AG09309 (cell line): ENCODE measurements around the gene BBS10.
"Not testable (repeated sequence)": the region's sequence is repeated elsewhere in the genome, so short reads cannot be mapped to it uniquely, and the experiment has no call there.

ENCODE experiments used
- DNase-seq: peaks from one replicate; pipeline ENCODE4 v3.0.0-alpha.2; 2010; ENCODE audit warnings: low read depth
- H3K4me3 ChIP-seq: 2 replicates; pipeline ENCODE4 v1.5.1; 2011; ENCODE audit warnings: mild to moderate bottlenecking, low read depth, low read length, moderate library complexity; ENCODE audit not compliant: control insufficient read depth
- TF ChIP-seq, protein P1 (sequence below): IDR thresholded peaks from 2 replicates; pipeline ENCODE4 v1.5.1; 2011; ENCODE audit warnings: mild to moderate bottlenecking, low read depth, low read length, inconsistent platforms; ENCODE audit not compliant: insufficient read depth, control insufficient read depth; ENCODE audit errors: missing control alignments

Gene BBS10

DNA sequence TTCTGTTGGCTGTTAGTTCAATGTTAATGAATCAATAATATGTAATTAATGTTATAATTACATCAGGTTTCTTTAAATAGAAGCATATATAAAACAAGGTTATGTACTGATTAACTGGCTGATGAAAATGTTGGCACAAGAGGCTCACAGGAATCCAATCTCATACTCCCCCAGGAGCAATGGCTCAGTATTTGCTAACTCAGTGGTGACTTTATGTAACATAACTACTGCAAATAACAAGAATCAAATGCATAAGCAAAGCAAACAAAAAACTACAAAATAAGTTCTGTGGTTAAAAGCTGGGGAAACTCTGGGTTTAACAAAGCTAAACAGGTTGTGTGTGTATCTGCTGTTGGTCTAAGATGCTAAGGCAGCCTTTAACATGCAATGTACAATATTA is 27.7 kb upstream of the BBS10 start:
- H3K4me3 ChIP-seq = no peak overlapping the region
- TF ChIP-seq, protein P1, sequence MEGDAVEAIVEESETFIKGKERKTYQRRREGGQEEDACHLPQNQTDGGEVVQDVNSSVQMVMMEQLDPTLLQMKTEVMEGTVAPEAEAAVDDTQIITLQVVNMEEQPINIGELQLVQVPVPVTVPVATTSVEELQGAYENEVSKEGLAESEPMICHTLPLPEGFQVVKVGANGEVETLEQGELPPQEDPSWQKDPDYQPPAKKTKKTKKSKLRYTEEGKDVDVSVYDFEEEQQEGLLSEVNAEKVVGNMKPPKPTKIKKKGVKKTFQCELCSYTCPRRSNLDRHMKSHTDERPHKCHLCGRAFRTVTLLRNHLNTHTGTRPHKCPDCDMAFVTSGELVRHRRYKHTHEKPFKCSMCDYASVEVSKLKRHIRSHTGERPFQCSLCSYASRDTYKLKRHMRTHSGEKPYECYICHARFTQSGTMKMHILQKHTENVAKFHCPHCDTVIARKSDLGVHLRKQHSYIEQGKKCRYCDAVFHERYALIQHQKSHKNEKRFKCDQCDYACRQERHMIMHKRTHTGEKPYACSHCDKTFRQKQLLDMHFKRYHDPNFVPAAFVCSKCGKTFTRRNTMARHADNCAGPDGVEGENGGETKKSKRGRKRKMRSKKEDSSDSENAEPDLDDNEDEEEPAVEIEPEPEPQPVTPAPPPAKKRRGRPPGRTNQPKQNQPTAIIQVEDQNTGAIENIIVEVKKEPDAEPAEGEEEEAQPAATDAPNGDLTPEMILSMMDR = no peak
- no peak for DNase-seq

DNA sequence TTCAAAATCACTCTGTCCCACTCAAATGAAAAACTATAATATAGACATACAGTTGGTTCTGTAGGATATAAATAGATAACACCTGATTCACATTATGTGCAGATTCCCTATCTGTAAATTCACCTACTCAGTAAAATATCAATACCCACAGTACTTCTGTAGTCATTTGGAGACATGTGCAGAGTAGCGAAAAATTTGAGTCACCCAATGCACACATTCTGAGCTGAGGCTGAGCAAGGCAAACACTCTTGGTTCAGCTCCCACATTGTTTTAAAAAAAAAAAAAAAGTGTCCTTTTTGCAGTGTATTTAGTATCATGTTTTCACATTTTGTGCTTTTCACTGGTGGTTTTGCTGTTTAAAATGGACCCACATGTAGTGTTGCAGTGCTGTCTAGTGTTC is 27.3 kb upstream of the BBS10 start:
- TF ChIP-seq, protein P1 = no peak
- DNase-seq = no peak
- no peak overlapping the region for H3K4me3 ChIP-seq

DNA sequence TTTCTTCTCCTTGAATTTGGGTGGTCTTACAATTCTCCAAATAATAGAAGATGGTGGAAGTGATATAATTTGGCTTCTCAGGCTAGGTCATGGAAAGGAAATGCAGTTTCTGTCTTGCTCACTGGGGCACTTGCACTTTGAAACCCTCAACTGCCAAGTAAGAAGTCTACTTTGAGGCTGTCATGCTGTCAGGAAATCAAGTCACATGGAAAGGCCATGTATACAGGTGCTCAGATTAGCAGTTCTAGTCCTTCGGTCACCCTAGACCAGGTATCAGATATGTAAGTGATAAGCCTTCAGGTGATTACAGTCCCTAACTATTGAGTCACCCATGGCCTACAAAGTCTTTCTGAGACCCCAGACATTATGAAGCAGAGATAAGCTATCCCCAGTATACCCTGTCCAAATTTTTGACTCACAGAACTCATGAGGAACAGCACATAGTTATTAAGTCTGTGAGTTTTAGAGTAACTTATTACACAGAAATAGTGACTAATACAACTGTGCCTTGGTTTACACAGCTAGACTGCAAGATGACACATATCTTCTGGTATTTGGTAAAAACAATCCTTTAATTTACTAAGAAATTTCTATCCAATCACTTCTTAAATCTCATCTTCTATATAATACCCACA is 26.3 kb upstream of the BBS10 start:
- no peak overlapping the region for H3K4me3 ChIP-seq
- TF ChIP-seq, protein P1 = no peak
- no peak for DNase-seq

DNA sequence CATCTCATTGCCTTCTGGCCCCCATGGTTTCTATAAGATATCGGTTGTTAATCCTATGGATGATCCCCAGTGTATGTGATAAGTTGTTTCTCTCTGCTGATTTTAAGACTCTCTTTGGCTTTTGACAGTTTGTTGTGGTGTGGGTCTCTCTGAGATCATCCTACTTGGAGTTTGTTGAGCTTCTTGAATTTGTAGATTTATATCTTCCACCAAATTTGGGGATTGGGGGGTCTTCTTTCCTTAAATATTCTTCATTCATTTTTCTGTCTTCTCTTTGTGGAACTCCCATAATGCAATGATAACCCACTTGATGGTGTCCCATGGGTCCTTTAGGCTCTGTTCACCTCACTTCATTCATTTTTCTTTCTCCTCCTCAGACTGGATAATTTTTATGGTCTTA is 20.0 kb upstream of the BBS10 start:
- no peak overlapping the region for H3K4me3 ChIP-seq
- TF ChIP-seq, protein P1 = no peak

DNA sequence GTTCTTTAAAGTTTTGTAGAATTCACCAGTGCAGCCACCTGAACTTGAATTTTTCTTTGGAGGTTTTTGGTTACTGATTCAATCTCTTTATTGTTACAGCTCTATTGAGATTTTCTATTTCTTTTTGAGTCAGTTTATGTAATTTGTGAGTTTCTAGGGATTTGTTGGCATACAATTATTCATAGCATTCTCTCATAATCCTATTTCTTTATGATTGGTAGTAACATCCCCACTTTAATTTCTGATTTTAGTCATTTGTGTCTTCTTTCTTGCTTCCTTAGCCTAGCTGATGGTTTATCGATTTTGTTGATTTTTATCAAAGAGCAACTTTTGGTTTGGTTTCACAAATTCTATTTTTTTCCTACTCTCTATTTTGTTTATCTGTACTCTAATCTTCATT is 17.9 kb upstream of the BBS10 start:
- TF ChIP-seq, protein P1 = no peak
- DNase-seq = no peak
- no peak overlapping the region for H3K4me3 ChIP-seq

More for the DNA sequence above, 20.0 kb upstream of the BBS10 start:
- no peak for DNase-seq

DNA sequence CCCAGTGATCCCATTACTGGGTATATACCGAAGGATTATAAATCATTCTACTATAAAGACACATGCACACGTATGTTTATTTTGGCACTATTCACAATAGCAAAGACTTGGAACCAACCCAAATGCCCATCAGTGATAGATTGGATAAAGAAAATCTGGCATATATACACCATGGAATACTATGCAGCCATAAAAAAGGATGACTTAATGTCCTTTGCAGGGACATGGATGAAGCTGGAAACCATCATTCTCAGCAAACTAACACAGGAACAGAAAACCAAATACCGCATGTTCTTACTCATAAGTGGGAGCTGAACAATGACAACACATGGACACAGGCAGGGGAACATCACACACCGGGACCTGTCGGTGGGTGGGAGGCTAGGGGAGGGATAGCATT is 15.9 kb upstream of the BBS10 start:
- H3K4me3 ChIP-seq, DNase-seq: not testable (repeated sequence)

DNA sequence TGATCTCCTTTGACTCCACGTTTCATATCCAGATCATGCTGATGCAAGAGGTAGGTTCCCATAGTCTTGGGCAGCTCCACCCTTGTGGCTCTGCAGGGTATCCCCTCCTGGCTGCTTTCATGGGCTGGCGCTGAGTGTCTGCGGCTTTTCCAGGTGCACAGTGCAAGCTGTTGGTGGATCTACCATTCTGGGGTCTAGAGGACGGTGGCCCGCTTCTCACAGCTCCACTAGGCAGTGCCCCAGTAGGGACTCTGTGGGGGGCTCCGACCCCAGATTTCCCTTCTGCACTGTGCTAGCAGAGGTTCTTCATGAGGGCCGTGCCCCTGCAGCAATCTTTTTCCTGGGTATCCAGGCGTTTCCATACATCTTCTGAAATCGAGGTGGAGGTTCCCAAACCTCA is 12.1 kb upstream of the BBS10 start:
- H3K4me3 ChIP-seq = no peak overlapping the region
- TF ChIP-seq, protein P1 = no peak
- no peak for DNase-seq
